ENCODE results near the gene LAMB4.

DNA sequence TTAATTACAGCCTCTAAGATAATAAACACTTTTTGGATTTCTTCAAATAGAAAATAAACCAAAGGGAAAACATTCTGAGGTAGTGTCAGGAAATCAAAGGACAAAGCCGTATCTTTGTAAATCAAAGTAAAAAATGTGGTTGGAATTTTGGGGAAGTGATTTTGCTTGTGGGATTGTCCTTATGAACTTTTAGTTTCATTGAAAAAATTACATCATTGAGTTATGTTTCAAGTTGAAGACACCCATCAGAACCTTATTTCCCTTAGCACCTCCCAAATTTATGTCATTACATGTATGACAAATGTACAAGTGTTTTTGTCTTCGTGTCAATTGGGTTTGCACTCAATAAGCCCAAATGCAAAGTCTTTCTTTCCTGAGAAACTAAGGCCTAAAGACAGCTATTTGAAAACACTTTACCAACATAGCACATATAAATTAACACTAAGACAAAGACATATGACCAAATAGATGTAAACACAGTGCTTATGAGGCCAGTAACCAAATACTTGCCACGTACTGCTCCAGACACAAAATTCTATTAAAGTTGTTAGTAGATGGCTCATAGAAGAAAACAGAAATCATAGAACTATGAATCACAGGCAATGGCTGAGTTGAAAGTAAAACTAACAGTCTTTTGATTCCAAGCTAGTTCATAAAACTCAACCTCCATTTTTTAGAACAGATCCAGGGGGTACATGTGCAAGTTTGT lies 26.9 kb upstream of the LAMB4 start:
- TF ChIP-seq, protein P1, sequence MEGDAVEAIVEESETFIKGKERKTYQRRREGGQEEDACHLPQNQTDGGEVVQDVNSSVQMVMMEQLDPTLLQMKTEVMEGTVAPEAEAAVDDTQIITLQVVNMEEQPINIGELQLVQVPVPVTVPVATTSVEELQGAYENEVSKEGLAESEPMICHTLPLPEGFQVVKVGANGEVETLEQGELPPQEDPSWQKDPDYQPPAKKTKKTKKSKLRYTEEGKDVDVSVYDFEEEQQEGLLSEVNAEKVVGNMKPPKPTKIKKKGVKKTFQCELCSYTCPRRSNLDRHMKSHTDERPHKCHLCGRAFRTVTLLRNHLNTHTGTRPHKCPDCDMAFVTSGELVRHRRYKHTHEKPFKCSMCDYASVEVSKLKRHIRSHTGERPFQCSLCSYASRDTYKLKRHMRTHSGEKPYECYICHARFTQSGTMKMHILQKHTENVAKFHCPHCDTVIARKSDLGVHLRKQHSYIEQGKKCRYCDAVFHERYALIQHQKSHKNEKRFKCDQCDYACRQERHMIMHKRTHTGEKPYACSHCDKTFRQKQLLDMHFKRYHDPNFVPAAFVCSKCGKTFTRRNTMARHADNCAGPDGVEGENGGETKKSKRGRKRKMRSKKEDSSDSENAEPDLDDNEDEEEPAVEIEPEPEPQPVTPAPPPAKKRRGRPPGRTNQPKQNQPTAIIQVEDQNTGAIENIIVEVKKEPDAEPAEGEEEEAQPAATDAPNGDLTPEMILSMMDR (IDR thresholded peaks at IDR 0.05), result no peak
- TF ChIP-seq EZH2 (IDR thresholded peaks at IDR 0.05; ENCODE audit: borderline replicate concordance, insufficient read depth, low read depth, low read length, poor library complexity, severe bottlenecking), result no peak
